ENCODE measurements around the gene CAMSAP1. TPM values are rescaled to one million over a fixed set of nuclear protein-coding genes. Genes with fewer than 3 reads are reported as not detected.
A peak's percentile ranks its signal among the peaks of the same experiment; 100 is the strongest.
"Not testable (repeated sequence)": the region's sequence is repeated elsewhere in the genome, so short reads cannot be mapped to it uniquely, and the experiment has no call there.

The CAMSAP1 gene
- total and polyA plus RNA-seq, 3 donors from 2014 or later = 44.1 to 102 (median 93.7) TPM

DNA sequence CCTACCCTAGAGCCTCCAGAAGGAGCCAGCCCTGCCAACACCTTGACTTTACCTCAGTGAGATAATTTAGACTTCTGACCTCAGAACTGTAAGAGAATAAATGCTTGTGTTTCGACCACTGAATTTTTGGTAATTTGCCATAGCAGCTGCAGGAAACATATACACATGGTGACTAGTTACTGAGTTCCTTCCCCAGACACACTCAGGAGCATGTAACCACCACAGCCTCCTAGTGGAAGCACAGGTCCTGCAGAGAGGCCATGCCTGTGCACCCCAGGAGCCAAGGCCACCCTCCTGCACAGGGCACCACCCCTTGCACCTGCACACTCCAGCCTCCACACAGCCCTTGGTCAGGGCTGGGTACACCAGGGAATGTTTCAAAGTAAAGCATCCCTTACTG, 7.6 kb upstream of the CAMSAP1 start:
- H3K9me3 ChIP-seq = no peaks in the 10 kb centered on the region
- intact Hi-C loops (cut with DNase I; ENCODE audit: low total_unique reads) = no loop called here
- TF ChIP-seq POLR2A (IDR thresholded peaks at IDR 0.05) = no peak
- TF ChIP-seq, protein P1, sequence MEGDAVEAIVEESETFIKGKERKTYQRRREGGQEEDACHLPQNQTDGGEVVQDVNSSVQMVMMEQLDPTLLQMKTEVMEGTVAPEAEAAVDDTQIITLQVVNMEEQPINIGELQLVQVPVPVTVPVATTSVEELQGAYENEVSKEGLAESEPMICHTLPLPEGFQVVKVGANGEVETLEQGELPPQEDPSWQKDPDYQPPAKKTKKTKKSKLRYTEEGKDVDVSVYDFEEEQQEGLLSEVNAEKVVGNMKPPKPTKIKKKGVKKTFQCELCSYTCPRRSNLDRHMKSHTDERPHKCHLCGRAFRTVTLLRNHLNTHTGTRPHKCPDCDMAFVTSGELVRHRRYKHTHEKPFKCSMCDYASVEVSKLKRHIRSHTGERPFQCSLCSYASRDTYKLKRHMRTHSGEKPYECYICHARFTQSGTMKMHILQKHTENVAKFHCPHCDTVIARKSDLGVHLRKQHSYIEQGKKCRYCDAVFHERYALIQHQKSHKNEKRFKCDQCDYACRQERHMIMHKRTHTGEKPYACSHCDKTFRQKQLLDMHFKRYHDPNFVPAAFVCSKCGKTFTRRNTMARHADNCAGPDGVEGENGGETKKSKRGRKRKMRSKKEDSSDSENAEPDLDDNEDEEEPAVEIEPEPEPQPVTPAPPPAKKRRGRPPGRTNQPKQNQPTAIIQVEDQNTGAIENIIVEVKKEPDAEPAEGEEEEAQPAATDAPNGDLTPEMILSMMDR (IDR thresholded peaks at IDR 0.05) = no peak

GRCh38 chr9:135911233-135911632, 3.9 kb upstream of the CAMSAP1 start:
- H3K4me3 ChIP-seq; H3K36me3 ChIP-seq (ENCODE audit: low read depth, missing control alignments); intact Hi-C loops (cut with DNase I; ENCODE audit: low total_unique reads); H3K9me3 ChIP-seq; H3K27ac ChIP-seq; DNase-seq; H3K27me3 ChIP-seq: not testable (repeated sequence)
- peaks cover 13% of the 10 kb centered on the region for H3K4me1 ChIP-seq
- 95% methylated on average over 9 of the region's 9 CpGs for WGBS, 2 donors

More for the DNA sequence above, 7.6 kb upstream of the CAMSAP1 start:
- H3K27ac ChIP-seq = no peak overlapping the region
- H3K4me1 ChIP-seq = no peaks in the 10 kb centered on the region
- no peaks in the 10 kb centered on the region for H3K27me3 ChIP-seq
- H3K4me3 ChIP-seq = no peak overlapping the region
- WGBS, 2 donors = 94 to 100% methylated on average over 1 of the region's 1 CpG
- H3K36me3 ChIP-seq (ENCODE audit: low read depth, missing control alignments) = no peaks in the 10 kb centered on the region
- no peak for DNase-seq

GRCh38 chr9:135910757-135911156, 3.4 kb upstream of the CAMSAP1 start:
- H3K27ac ChIP-seq = no peak overlapping the region
- no peak overlapping the region for H3K4me3 ChIP-seq
- no peaks in the 10 kb centered on the region for H3K27me3 ChIP-seq
- no peak for TF ChIP-seq POLR2A (IDR thresholded peaks at IDR 0.05)
- TF ChIP-seq, protein P1 (IDR thresholded peaks at IDR 0.05) = no peak
- H3K4me1 ChIP-seq = peaks cover 17% of the 10 kb centered on the region
- 95 to 96% methylated on average over 9 of the region's 9 CpGs for WGBS, 2 donors
- intact Hi-C loops (cut with DNase I; ENCODE audit: low total_unique reads) = no loop called here
- no peaks in the 10 kb centered on the region for H3K36me3 ChIP-seq (ENCODE audit: low read depth, missing control alignments)
- DNase-seq = no peak
- no peaks in the 10 kb centered on the region for H3K9me3 ChIP-seq

DNA sequence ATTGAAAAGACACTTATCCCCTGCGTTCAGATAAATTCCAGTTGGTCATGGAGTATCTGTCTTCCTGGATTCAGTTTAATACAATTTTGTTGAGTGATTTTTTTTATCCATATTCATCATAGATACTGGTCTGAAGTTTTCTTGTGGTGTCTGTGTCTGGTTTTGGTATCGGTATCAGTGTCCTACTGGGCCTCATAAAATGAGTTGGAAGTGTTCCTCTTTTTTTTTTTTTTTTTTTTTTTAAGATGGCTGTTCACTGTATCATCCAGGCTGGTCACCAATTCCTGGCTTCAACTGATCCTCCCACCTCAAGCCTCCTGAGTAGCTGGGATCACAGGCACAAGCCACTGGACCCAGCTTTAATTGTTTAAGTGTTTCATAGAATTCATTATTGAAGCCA, 2.9 kb upstream of the CAMSAP1 start:
- H3K4me3 ChIP-seq = no peak overlapping the region
- intact Hi-C loops (cut with DNase I; ENCODE audit: low total_unique reads) = no loop called here
- WGBS, 2 donors = 82 to 92% methylated on average over 2 of the region's 2 CpGs
- H3K27me3 ChIP-seq = no peaks in the 10 kb centered on the region
- H3K36me3 ChIP-seq (ENCODE audit: low read depth, missing control alignments) = no peaks in the 10 kb centered on the region
- H3K9me3 ChIP-seq = no peaks in the 10 kb centered on the region
- no peak for TF ChIP-seq POLR2A (IDR thresholded peaks at IDR 0.05)
- TF ChIP-seq, protein P1 (IDR thresholded peaks at IDR 0.05) = no peak
- H3K27ac ChIP-seq = no peak overlapping the region
- peaks cover 20% of the 10 kb centered on the region for H3K4me1 ChIP-seq
- DNase-seq = no peak

DNA sequence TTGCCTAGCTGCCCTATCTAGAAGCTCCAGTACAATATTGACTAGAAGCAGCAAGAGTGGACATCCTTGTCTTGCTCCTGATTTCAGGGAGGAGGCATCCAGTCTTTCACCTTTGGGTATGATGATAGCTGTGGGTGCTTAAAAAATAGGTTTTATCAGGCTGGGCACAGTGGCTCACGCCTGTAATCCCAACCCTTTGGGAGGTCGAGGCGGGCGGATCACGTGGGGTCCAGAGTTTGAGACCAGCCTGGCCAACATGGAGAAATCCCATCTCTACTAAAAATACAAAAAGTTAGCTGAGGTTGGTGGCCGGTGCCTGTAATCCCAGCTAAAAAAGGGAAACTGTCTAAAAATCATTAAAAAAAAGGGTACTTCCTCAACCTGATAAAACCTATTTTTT, 2.0 kb upstream of the CAMSAP1 start:
- Histone ChIP-seq H3K27me3 (no peaks in the 10 kb centered on the region), H3K4me1 (peaks cover 20% of the 10 kb centered on the region), H3K36me3 (ENCODE audit: low read depth, missing control alignments) (no peaks in the 10 kb centered on the region), H3K4me3 (no peak overlapping the region), H3K27ac (no peak overlapping the region), H3K9me3 (no peaks in the 10 kb centered on the region)
- no peak for DNase-seq
- TF ChIP-seq POLR2A (IDR thresholded peaks at IDR 0.05) = no peak
- intact Hi-C loops (cut with DNase I; ENCODE audit: low total_unique reads) = no loop called here
- WGBS, 2 donors = 81 to 86% methylated on average over 6 of the region's 6 CpGs

- 61 to 64% methylated on average over 12 of the region's 12 CpGs for WGBS, 2 donors
- no peaks in the 10 kb centered on the region for H3K36me3 ChIP-seq (ENCODE audit: low read depth, missing control alignments)
- peak overlapping the region in 1 of 2 donors; percentile 81 for H3K4me3 ChIP-seq
- no peaks in the 10 kb centered on the region for H3K27me3 ChIP-seq
- intact Hi-C loops (cut with DNase I; ENCODE audit: low total_unique reads) = no loop called here
- TF ChIP-seq, protein P1 (IDR thresholded peaks at IDR 0.05) = no peak
- TF ChIP-seq POLR2A (IDR thresholded peaks at IDR 0.05) = no peak
- H3K27ac ChIP-seq = no peak overlapping the region
- DNase-seq = no peak
- peaks cover 20% of the 10 kb centered on the region for H3K4me1 ChIP-seq
- no peaks in the 10 kb centered on the region for H3K9me3 ChIP-seq
These were observed 1.4 kb upstream of the CAMSAP1 start for GRCh38 chr9:135908754-135909204.
